Omental fat pad (tissue), 4 donors: ENCODE measurements around the gene CEBPE. TPM values are rescaled to one million over a fixed set of nuclear protein-coding genes. Genes with fewer than 3 reads are reported as not detected.

Experiments used
- ATAC-seq: fragments of 150-250 bp; one replicate; pipeline ENCODE4 v1.9.1; 2016; ENCODE audit warnings: mild to moderate bottlenecking, moderate library complexity; ENCODE audit not compliant: low FRiP score
- DNase-seq: peaks from one replicate; pipeline ENCODE4 v3.0.0-alpha.2; 2019; ENCODE audit warnings: low spot score
- CTCF ChIP-seq, 3 donors: fragments of 450-650 bp; IDR thresholded peaks; one replicate each; pipeline ENCODE4 v1.5.1; 2016 to 2017; ENCODE audit warnings: antibody characterized with exemption in 3 of 3, mild to moderate bottlenecking in 3 of 3, moderate library complexity in 2 of 3
- total RNA-seq, 4 donors: library from RNA; depleted of rRNA; stranded (reverse); fragments of >200 nt; gene quantifications; one replicate each; pipeline ENCODE4 v1.1.0, GENCODE V29; 2016

The CEBPE gene
- total RNA-seq, 4 donors from 2014 or later = 0.36 to 2.7 (median 0.37) TPM; not detected in 1

GRCh38 chr14:23125011-23125410 is 6.0 kb upstream of the CEBPE start:
- ATAC-seq (no peak), DNase-seq (no peak)
- TF ChIP-seq CTCF (IDR thresholded peaks at IDR 0.05) = no peak

- no peak for TF ChIP-seq CTCF (IDR thresholded peaks at IDR 0.05)
- DNase-seq = no peak
- ATAC-seq = no peak
Measured at GRCh38 chr14:23124337-23124954, 5.4 kb upstream of the CEBPE start.

- TF ChIP-seq CTCF (IDR thresholded peaks at IDR 0.05) = no peak
- DNase-seq = peak; percentile 42
- no peak for ATAC-seq
Measured at GRCh38 chr14:23123419-23123818, 4.4 kb upstream of the CEBPE start.

- ATAC-seq (no peak), DNase-seq (no peak)
- TF ChIP-seq CTCF (IDR thresholded peaks at IDR 0.05) = no peak
Measured at GRCh38 chr14:23122086-23122485, 3.0 kb upstream of the CEBPE start.

GRCh38 chr14:23121361-23121771 is 2.3 kb upstream of the CEBPE start:
- peak; percentile 79 for ATAC-seq
- no peak for DNase-seq
- no peak for TF ChIP-seq CTCF (IDR thresholded peaks at IDR 0.05)

GRCh38 chr14:23120541-23121251 is 1.6 kb upstream of the CEBPE start:
- peak; percentile 10 to 100 (median 97) for TF ChIP-seq CTCF (IDR thresholded peaks at IDR 0.05)
- ATAC-seq (peak; percentile 88), DNase-seq (peak; percentile 80)
